H9 (cell line): ENCODE results near the gene MYLK. TPM values are rescaled to one million over a fixed set of nuclear protein-coding genes. Genes with fewer than 3 reads are reported as not detected.

Experiments used
- DNase-seq: peaks from one replicate; pipeline ENCODE4 v3.0.0-alpha.2; 2017
- H2AFZ ChIP-seq: one replicate; pipeline ENCODE4 v1.6.1; 2013; ENCODE audit warnings: mild to moderate bottlenecking, low read length, control low read depth, moderate library complexity
- H2AK5ac ChIP-seq: 2 replicates; pipeline ENCODE4 v1.6.1; 2013; ENCODE audit warnings: low read length, control low read depth, mixed read lengths; ENCODE audit not compliant: insufficient read length
- H2BK120ac ChIP-seq: one replicate; pipeline ENCODE4 v1.6.1; 2013; ENCODE audit warnings: low read depth, mild to moderate bottlenecking, low read length, control low read depth, inconsistent platforms; ENCODE audit not compliant: poor library complexity, severe bottlenecking
- H2BK12ac ChIP-seq: 2 replicates; pipeline ENCODE4 v1.6.1; 2013; ENCODE audit warnings: low read length, control low read depth, mixed read lengths, low read depth; ENCODE audit not compliant: insufficient read length
- H2BK15ac ChIP-seq: 2 replicates; pipeline ENCODE4 v1.6.1; 2013; ENCODE audit warnings: low read depth, low read length, control low read depth
- H2BK20ac ChIP-seq: one replicate; pipeline ENCODE4 v1.6.1; 2013; ENCODE audit warnings: low read depth, mild to moderate bottlenecking, low read length, control low read depth, inconsistent platforms; ENCODE audit not compliant: poor library complexity, severe bottlenecking
- H2BK5ac ChIP-seq: 2 replicates; pipeline ENCODE4 v1.6.1; 2013; ENCODE audit warnings: low read length, control low read depth, mixed read lengths; ENCODE audit not compliant: insufficient read length
- H3K14ac ChIP-seq: 2 replicates; pipeline ENCODE4 v1.6.1; 2013; ENCODE audit warnings: low read length, control low read depth; ENCODE audit not compliant: insufficient read depth
- H3K18ac ChIP-seq: 2 replicates; pipeline ENCODE4 v1.6.1; 2013; ENCODE audit warnings: low read depth, mild to moderate bottlenecking, mixed read lengths, low read length, control low read depth; ENCODE audit not compliant: insufficient read length
- H3K23ac ChIP-seq: 2 replicates; pipeline ENCODE4 v1.6.1; 2013; ENCODE audit warnings: low read length, control low read depth, mixed read lengths, low read depth; ENCODE audit not compliant: insufficient read length
- H3K23me2 ChIP-seq: 2 replicates; pipeline ENCODE4 v1.6.1; 2013; ENCODE audit warnings: low read depth, mild to moderate bottlenecking, mixed read lengths, low read length, control low read depth; ENCODE audit not compliant: insufficient read length, poor library complexity, severe bottlenecking
- H3K27ac ChIP-seq: 2 replicates; pipeline ENCODE4 v1.5.1; 2013; ENCODE audit warnings: low read length, control low read depth, mixed read lengths, low read depth; ENCODE audit not compliant: insufficient read length
- H3K27me3 ChIP-seq: 2 replicates; pipeline ENCODE4 v1.6.1; 2013; ENCODE audit warnings: low read length, control low read depth, inconsistent platforms; ENCODE audit not compliant: insufficient read depth
- H3K4ac ChIP-seq: 2 replicates; pipeline ENCODE4 v1.6.1; 2013; ENCODE audit warnings: low read depth, mild to moderate bottlenecking, control low read depth, inconsistent platforms, low read length, moderate library complexity
- H3K4me1 ChIP-seq: 2 replicates; pipeline ENCODE4 v1.6.1; 2013; ENCODE audit warnings: low read length, control low read depth, inconsistent platforms; ENCODE audit not compliant: insufficient read depth
- H3K4me2 ChIP-seq: 2 replicates; pipeline ENCODE4 v1.6.1; 2013; ENCODE audit warnings: low read length, control low read depth, mixed read lengths; ENCODE audit not compliant: insufficient read length, insufficient read depth
- H3K56ac ChIP-seq: 2 replicates; pipeline ENCODE4 v1.6.1; 2013; ENCODE audit warnings: low read depth, mild to moderate bottlenecking, mixed read lengths, low read length, control low read depth; ENCODE audit not compliant: insufficient read length
- H3K79me1 ChIP-seq: 2 replicates; pipeline ENCODE4 v1.6.1; 2013; ENCODE audit warnings: low read depth, mild to moderate bottlenecking, moderate library complexity, low read length, control low read depth, inconsistent platforms; ENCODE audit not compliant: insufficient read depth, poor library complexity, severe bottlenecking
- H3K79me2 ChIP-seq: 2 replicates; pipeline ENCODE4 v1.6.1; 2013; ENCODE audit warnings: low read length, control low read depth, inconsistent platforms; ENCODE audit not compliant: insufficient read depth
- H3K9ac ChIP-seq: 2 replicates; pipeline ENCODE4 v1.6.1; 2013; ENCODE audit warnings: low read length, control low read depth, mixed read lengths; ENCODE audit not compliant: insufficient read length; ENCODE audit errors: extremely low read depth
- H3K9me3 ChIP-seq: one replicate; pipeline ENCODE4 v1.6.1; 2013; ENCODE audit warnings: low read depth, low read length, inconsistent platforms; ENCODE audit not compliant: control insufficient read depth
- H3T11ph ChIP-seq: one replicate; pipeline ENCODE4 v1.6.1; 2013; ENCODE audit warnings: mild to moderate bottlenecking, low read length, control low read depth, inconsistent platforms
- H4K20me1 ChIP-seq: one replicate; pipeline ENCODE4 v1.6.1; 2013; ENCODE audit not compliant: control insufficient read depth, insufficient read length, insufficient read depth
- H4K5ac ChIP-seq: 2 replicates; pipeline ENCODE4 v1.6.1; 2013; ENCODE audit warnings: low read depth, mild to moderate bottlenecking, mixed read lengths, low read length, control low read depth; ENCODE audit not compliant: insufficient read length
- H4K8ac ChIP-seq: replicated peaks from 2 replicates; pipeline ENCODE4 v1.6.1; 2013; ENCODE audit warnings: low read length, control low read depth, mixed read lengths, low read depth; ENCODE audit not compliant: insufficient read length
- H4K91ac ChIP-seq: 2 replicates; pipeline ENCODE4 v1.6.1; 2013; ENCODE audit warnings: low read depth, mild to moderate bottlenecking, moderate library complexity, mixed read lengths, low read length, control low read depth; ENCODE audit not compliant: insufficient read length
- H3K27ac Mint-ChIP-seq, 3 experiments: 2 replicates in 2 of 3; 3 replicates in 1 of 3; pipeline ENCODE4 v1.8.0; 2020 to 2021; ENCODE audit warnings: mixed read lengths in 3 of 3, mild to moderate bottlenecking in 1 of 3, moderate library complexity in 1 of 3
- H3K27me3 Mint-ChIP-seq: 2 replicates; pipeline ENCODE4 v1.8.0; 2021; ENCODE audit warnings: low read depth, mild to moderate bottlenecking, moderate library complexity, mixed read lengths
- H3K36me3 Mint-ChIP-seq, 3 experiments: 2 replicates in 2 of 3; 3 replicates in 1 of 3; pipeline ENCODE4 v1.8.0; 2020 to 2021; ENCODE audit warnings: low read depth in 3 of 3, mixed read lengths in 3 of 3; ENCODE audit not compliant: insufficient read depth in 1 of 3
- H3K4me1 Mint-ChIP-seq, 2 experiments: 2 replicates each; pipeline ENCODE4 v1.8.0; 2020; ENCODE audit warnings: mixed read lengths in 2 of 2
- H3K4me3 Mint-ChIP-seq, 2 experiments: 2 replicates in 1 of 2; 3 replicates in 1 of 2; pipeline ENCODE4 v1.8.0; 2020 to 2021; ENCODE audit warnings: mild to moderate bottlenecking in 2 of 2, mixed read lengths in 2 of 2, moderate library complexity in 1 of 2
- H3K9me3 Mint-ChIP-seq, 2 experiments: 2 replicates in 1 of 2; 3 replicates in 1 of 2; pipeline ENCODE4 v1.8.0; 2020; ENCODE audit warnings: mild to moderate bottlenecking in 2 of 2, mixed read lengths in 2 of 2, moderate library complexity in 1 of 2
- CTCF ChIP-seq: fragments of 200-600 bp; sonication (generic); conservative IDR thresholded peaks from 3 replicates; pipeline ENCODE4 v1.8.0; 2021; ENCODE audit warnings: antibody characterized with exemption, mild to moderate bottlenecking
- WGBS: extraction: QIAGEN DNeasy Blood & Tissue Kit; methylation state at CpG from one replicate; pipeline ENCODE4 v1.1.7; 2013; ENCODE audit warnings: missing lambda C conversion rate, low lambda C conversion rate, mixed read lengths; ENCODE audit not compliant: insufficient read length; ENCODE audit errors: extremely low coverage; 5-methylcytosine and 5-hydroxymethylcytosine counted together
- total RNA-seq: library from RNA; stranded (reverse); gene quantifications from 2 replicates; pipeline ENCODE4 v1.2.1, GENCODE V29; 2021

MYLK gene
- total RNA-seq, 1 experiment from 2014 or later: 10.1 TPM

DNA sequence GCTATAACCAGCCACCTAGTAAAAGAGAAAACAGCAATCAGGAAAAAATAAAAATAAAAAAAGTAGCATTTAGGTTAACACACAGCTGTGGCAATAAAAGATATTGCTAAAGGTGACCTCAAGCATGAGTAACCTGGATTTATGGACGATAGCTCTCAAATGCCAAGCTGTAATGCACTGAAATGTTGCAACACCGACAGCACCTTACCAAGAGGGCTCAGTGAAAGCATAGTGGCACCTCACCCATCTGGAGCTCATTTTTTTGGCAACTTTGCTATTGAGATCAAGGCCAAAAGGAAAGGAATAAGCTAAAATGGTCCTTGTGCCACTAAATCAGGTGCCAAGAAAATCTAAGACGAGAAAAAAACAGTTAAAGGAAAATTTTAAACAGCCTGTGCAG, 301.8 kb downstream of the MYLK start:
- Histone ChIP-seq H3K79me2 (no peaks in the 10 kb centered on the region), H3K9ac (no peak overlapping the region)

More for the DNA sequence above, 301.8 kb downstream of the MYLK start:
- no peak overlapping the region for H3K27ac Mint-ChIP-seq
- Histone ChIP-seq H4K91ac (no peak overlapping the region), H3K4me1 (no peaks in the 10 kb centered on the region), H3K9me3 (no peaks in the 10 kb centered on the region), H3K4me2 (no peak overlapping the region), H3K56ac (no peak overlapping the region), H3K4ac (no peak overlapping the region), H3K18ac (no peak overlapping the region), H4K20me1 (no peaks in the 10 kb centered on the region), H3K27me3 (no peaks in the 10 kb centered on the region), H3K23ac (no peak overlapping the region), H3T11ph (no peak overlapping the region), H4K8ac (no peak overlapping the region), H4K5ac (no peak overlapping the region), H2AK5ac (no peak overlapping the region), H2BK5ac (no peak overlapping the region), H3K27ac (no peak overlapping the region), H2BK12ac (no peak overlapping the region), H2BK120ac (no peak overlapping the region), H3K23me2 (peaks cover 15% of the 10 kb centered on the region), H2AFZ (no peak overlapping the region), H3K14ac (no peak overlapping the region), H2BK20ac (no peak overlapping the region), H3K79me1 (no peaks in the 10 kb centered on the region), H2BK15ac (no peak overlapping the region)
- TF ChIP-seq CTCF: no peak
- no peaks in the 10 kb centered on the region; the same call in 1 of the 2 replicates for H3K27me3 Mint-ChIP-seq
- H3K4me1 Mint-ChIP-seq: peaks cover 16 to 21% of the 10 kb centered on the region in 2 experiments
- H3K9me3 Mint-ChIP-seq: peaks cover 0 to 2% of the 10 kb centered on the region in 2 experiments; a peak in 2 of 5 replicates
- no peak overlapping the region; a peak in 1 of 5 replicates for H3K4me3 Mint-ChIP-seq
- DNase-seq: no peak
- H3K36me3 Mint-ChIP-seq: peaks cover 14 to 38% (median 36%) of the 10 kb centered on the region in 3 experiments; a peak in 6 of 7 replicates
- WGBS: no CpG with 5 or more reads among the region's 3 CpGs
